GM21723 (cell line): ENCODE data around the gene TIGD4.

Experiments
- ATAC-seq: cut with Tn5 transposase; IDR thresholded peaks from one replicate; pipeline ENCODE4 v1.9.1; 2021; ENCODE audit warnings: mild to moderate bottlenecking, moderate library complexity; ENCODE audit not compliant: unreplicated experiment

The TIGD4 gene

GRCh38 chr4:152727784-152728183 is 51.7 kb downstream of the TIGD4 start:
- ATAC-seq = no peak

GRCh38 chr4:152724494-152724893 is 55.0 kb downstream of the TIGD4 start:
- ATAC-seq = no peak

GRCh38 chr4:152723236-152723635 is 56.3 kb downstream of the TIGD4 start:
- ATAC-seq = no peak

GRCh38 chr4:152719801-152720556 is 59.6 kb downstream of the TIGD4 start:
- no peak for ATAC-seq
